Epithelial cell of esophagus (primary cell): ENCODE results near the gene GRM5.
"Not testable (repeated sequence)": the region's sequence is repeated elsewhere in the genome, so short reads cannot be mapped to it uniquely, and the experiment has no call there.

ENCODE experiments used
- DNase-seq: peaks from one replicate; pipeline ENCODE4 v3.0.0; 2010; ENCODE audit warnings: low read depth
- H3K4me3 ChIP-seq: 2 replicates; pipeline ENCODE4 v1.5.1; 2011; ENCODE audit warnings: mild to moderate bottlenecking, low read length, control low read depth
- TF ChIP-seq, protein P1 (sequence below): IDR thresholded peaks from 2 replicates; pipeline ENCODE4 v1.5.1; 2011; ENCODE audit warnings: low read depth, mild to moderate bottlenecking, low read length, control low read depth, inconsistent platforms; ENCODE audit not compliant: insufficient read depth; ENCODE audit errors: missing control alignments

Gene GRM5

GRCh38 chr11:88536616-88537265, 529.0 kb downstream of the GRM5 start:
- H3K4me3 ChIP-seq = no peak overlapping the region
- DNase-seq = no peak
- TF ChIP-seq, protein P1, sequence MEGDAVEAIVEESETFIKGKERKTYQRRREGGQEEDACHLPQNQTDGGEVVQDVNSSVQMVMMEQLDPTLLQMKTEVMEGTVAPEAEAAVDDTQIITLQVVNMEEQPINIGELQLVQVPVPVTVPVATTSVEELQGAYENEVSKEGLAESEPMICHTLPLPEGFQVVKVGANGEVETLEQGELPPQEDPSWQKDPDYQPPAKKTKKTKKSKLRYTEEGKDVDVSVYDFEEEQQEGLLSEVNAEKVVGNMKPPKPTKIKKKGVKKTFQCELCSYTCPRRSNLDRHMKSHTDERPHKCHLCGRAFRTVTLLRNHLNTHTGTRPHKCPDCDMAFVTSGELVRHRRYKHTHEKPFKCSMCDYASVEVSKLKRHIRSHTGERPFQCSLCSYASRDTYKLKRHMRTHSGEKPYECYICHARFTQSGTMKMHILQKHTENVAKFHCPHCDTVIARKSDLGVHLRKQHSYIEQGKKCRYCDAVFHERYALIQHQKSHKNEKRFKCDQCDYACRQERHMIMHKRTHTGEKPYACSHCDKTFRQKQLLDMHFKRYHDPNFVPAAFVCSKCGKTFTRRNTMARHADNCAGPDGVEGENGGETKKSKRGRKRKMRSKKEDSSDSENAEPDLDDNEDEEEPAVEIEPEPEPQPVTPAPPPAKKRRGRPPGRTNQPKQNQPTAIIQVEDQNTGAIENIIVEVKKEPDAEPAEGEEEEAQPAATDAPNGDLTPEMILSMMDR = no peak

GRCh38 chr11:88535916-88536547, 529.8 kb downstream of the GRM5 start:
- TF ChIP-seq, protein P1 = no peak
- DNase-seq = peak; percentile 88

GRCh38 chr11:88535266-88535665, 530.5 kb downstream of the GRM5 start:
- TF ChIP-seq, protein P1 = no peak
- no peak for DNase-seq
- H3K4me3 ChIP-seq = no peak overlapping the region

More at GRCh38 chr11:88535916-88536547, 529.8 kb downstream of the GRM5 start:
- H3K4me3 ChIP-seq = no peak overlapping the region

- not testable (repeated sequence) for DNase-seq, H3K4me3 ChIP-seq
These were observed 531.1 kb downstream of the GRM5 start for GRCh38 chr11:88534706-88535105.

DNA sequence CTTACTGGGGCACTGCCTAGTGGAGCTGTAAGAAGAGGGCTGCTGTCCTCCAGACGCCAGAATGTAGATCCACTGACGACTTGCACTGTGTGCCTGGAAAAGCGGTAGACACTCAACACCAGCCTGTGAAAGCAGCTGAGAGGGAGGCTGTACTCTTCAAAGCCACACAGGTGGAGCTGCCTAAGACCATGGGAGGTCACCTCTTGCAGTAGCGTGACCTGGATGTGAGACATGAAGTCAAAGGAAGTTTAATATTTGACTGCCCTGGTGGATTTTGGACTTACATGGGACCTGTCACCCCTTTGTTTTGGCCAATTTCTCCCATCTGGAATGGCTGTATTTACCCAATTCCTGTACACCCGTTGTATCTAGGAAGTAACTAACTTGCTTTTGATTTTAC, 531.6 kb downstream of the GRM5 start:
- DNase-seq = no peak
- TF ChIP-seq, protein P1 = no peak
- H3K4me3 ChIP-seq = no peak overlapping the region

- DNase-seq = no peak
- no peak overlapping the region for H3K4me3 ChIP-seq
- TF ChIP-seq, protein P1 = no peak
These were observed 532.8 kb downstream of the GRM5 start for GRCh38 chr11:88533001-88533400.

- no peak for DNase-seq
- TF ChIP-seq, protein P1 = no peak
- H3K4me3 ChIP-seq = no peak overlapping the region
These were observed 534.0 kb downstream of the GRM5 start for GRCh38 chr11:88531831-88532230.
